HEK293 (cell line): ENCODE results near the gene CETP.
A peak's percentile ranks its signal among the peaks of the same experiment; 100 is the strongest.

ENCODE experiments used
- GFI1B ChIP-seq: fragments of 450-650 bp; formaldehyde crosslinking; IDR thresholded peaks from 2 replicates; pipeline ENCODE4 v1.5.1; 2016; ENCODE audit warnings: missing biosample characterization, missing genetic modification characterization
- GLI2 ChIP-seq: fragments of 450-650 bp; formaldehyde crosslinking; IDR thresholded peaks from 2 replicates; pipeline ENCODE4; 2017; ENCODE audit warnings: missing biosample characterization, missing genetic modification characterization, low read depth, borderline replicate concordance
- KLF16 ChIP-seq: fragments of 450-650 bp; formaldehyde crosslinking; IDR thresholded peaks from 2 replicates; pipeline ENCODE4 v1.5.1; 2017; ENCODE audit warnings: missing biosample characterization, missing genetic modification characterization
- KLF7 ChIP-seq: fragments of 450-650 bp; formaldehyde crosslinking; IDR thresholded peaks from 2 replicates; pipeline ENCODE4 v1.5.1; 2016; ENCODE audit warnings: missing biosample characterization, missing genetic modification characterization, borderline replicate concordance
- PATZ1 ChIP-seq: fragments of 450-650 bp; formaldehyde crosslinking; IDR thresholded peaks from 2 replicates; pipeline ENCODE4 v1.5.1; 2016; ENCODE audit warnings: missing biosample characterization, missing genetic modification characterization
- REST ChIP-seq: fragments of 450-650 bp; formaldehyde crosslinking; IDR thresholded peaks from 2 replicates; pipeline ENCODE4 v1.5.1; 2016; ENCODE audit warnings: missing biosample characterization, missing genetic modification characterization
- ZBTB11 ChIP-seq: fragments of 450-650 bp; formaldehyde crosslinking; conservative IDR thresholded peaks from 2 replicates; pipeline ENCODE4 v1.5.1; 2016; ENCODE audit warnings: low read depth, missing biosample characterization, missing genetic modification characterization
- ZBTB17 ChIP-seq: fragments of 450-650 bp; formaldehyde crosslinking; IDR thresholded peaks from 2 replicates; pipeline ENCODE4 v1.5.1; 2016; ENCODE audit warnings: missing biosample characterization, missing genetic modification characterization
- ZBTB44 ChIP-seq: fragments of 450-650 bp; IDR thresholded peaks from 2 replicates; pipeline ENCODE4 v1.5.1; 2018; ENCODE audit warnings: missing biosample characterization, mild to moderate bottlenecking, missing genetic modification characterization
- ZBTB8A ChIP-seq: fragments of 450-650 bp; formaldehyde crosslinking; IDR thresholded peaks from 2 replicates; pipeline ENCODE4 v1.5.1; 2016; ENCODE audit warnings: missing biosample characterization, missing genetic modification characterization
- ZFHX2 ChIP-seq: fragments of 450-650 bp; formaldehyde crosslinking; conservative IDR thresholded peaks from 2 replicates; pipeline ENCODE4 v1.5.1; 2016; ENCODE audit warnings: missing biosample characterization, missing genetic modification characterization
- ZFP41 ChIP-seq: fragments of 450-650 bp; formaldehyde crosslinking; IDR thresholded peaks from 2 replicates; pipeline ENCODE4 v1.5.1; 2016; ENCODE audit warnings: missing biosample characterization, missing genetic modification characterization, borderline replicate concordance
- ZNF184 ChIP-seq: fragments of 450-650 bp; IDR thresholded peaks from 2 replicates; pipeline ENCODE4 v1.5.1; 2018; ENCODE audit warnings: missing biosample characterization, mild to moderate bottlenecking, missing genetic modification characterization
- ZNF2 ChIP-seq: fragments of 450-650 bp; formaldehyde crosslinking; IDR thresholded peaks from 2 replicates; pipeline ENCODE4 v1.5.1; 2016; ENCODE audit warnings: missing biosample characterization, missing genetic modification characterization
- ZNF223 ChIP-seq: fragments of 450-650 bp; formaldehyde crosslinking; IDR thresholded peaks from 2 replicates; pipeline ENCODE4 v1.5.1; 2016; ENCODE audit warnings: missing biosample characterization, missing genetic modification characterization
- ZNF266 ChIP-seq: fragments of 450-650 bp; formaldehyde crosslinking; IDR thresholded peaks from 2 replicates; pipeline ENCODE4 v1.5.1; 2016; ENCODE audit warnings: missing biosample characterization, missing genetic modification characterization, low read depth
- ZNF394 ChIP-seq: fragments of 450-650 bp; formaldehyde crosslinking; IDR thresholded peaks from 2 replicates; pipeline ENCODE4 v1.5.1; 2016; ENCODE audit warnings: missing biosample characterization, missing genetic modification characterization, mild to moderate bottlenecking, moderate library complexity, borderline replicate concordance
- ZNF433 ChIP-seq: fragments of 450-650 bp; formaldehyde crosslinking; IDR thresholded peaks from 2 replicates; pipeline ENCODE4 v1.5.1; 2016; ENCODE audit warnings: missing biosample characterization, missing genetic modification characterization, low read depth
- ZNF510 ChIP-seq: fragments of 450-650 bp; formaldehyde crosslinking; IDR thresholded peaks from 2 replicates; pipeline ENCODE4 v1.5.1; 2018; ENCODE audit warnings: mild to moderate bottlenecking, missing genetic modification characterization, missing biosample characterization; ENCODE audit not compliant: insufficient replicate concordance
- ZNF529 ChIP-seq: fragments of 450-650 bp; formaldehyde crosslinking; IDR thresholded peaks from 2 replicates; pipeline ENCODE4 v1.5.1; 2017; ENCODE audit warnings: missing genetic modification characterization, missing biosample characterization; ENCODE audit not compliant: insufficient replicate concordance
- ZNF558 ChIP-seq: fragments of 450-650 bp; formaldehyde crosslinking; IDR thresholded peaks from 2 replicates; pipeline ENCODE4 v1.5.1; 2016; ENCODE audit warnings: missing biosample characterization, missing genetic modification characterization
- ZNF623 ChIP-seq: fragments of 450-650 bp; formaldehyde crosslinking; IDR thresholded peaks from 2 replicates; pipeline ENCODE4 v1.5.1; 2016; ENCODE audit warnings: missing biosample characterization, missing genetic modification characterization
- ZNF654 ChIP-seq: fragments of 450-650 bp; formaldehyde crosslinking; IDR thresholded peaks from 2 replicates; pipeline ENCODE4 v1.5.1; 2016; ENCODE audit warnings: low read depth, missing biosample characterization, missing genetic modification characterization
- ZNF777 ChIP-seq: fragments of 450-650 bp; formaldehyde crosslinking; IDR thresholded peaks from 2 replicates; pipeline ENCODE4 v1.5.1; 2017; ENCODE audit warnings: missing biosample characterization, missing genetic modification characterization, borderline replicate concordance
- ZNF830 ChIP-seq: fragments of 450-650 bp; IDR thresholded peaks from 2 replicates; pipeline ENCODE4 v1.5.0; 2018; ENCODE audit warnings: missing biosample characterization, missing genetic modification characterization, low read depth, mild to moderate bottlenecking, moderate library complexity
- ZNF843 ChIP-seq: fragments of 450-650 bp; formaldehyde crosslinking; IDR thresholded peaks from 2 replicates; pipeline ENCODE4 v1.5.1; 2016; ENCODE audit warnings: missing biosample characterization, missing genetic modification characterization
- ZSCAN5A ChIP-seq: fragments of 450-650 bp; formaldehyde crosslinking; IDR thresholded peaks from 2 replicates; pipeline ENCODE4 v1.5.1; 2016; ENCODE audit warnings: missing biosample characterization, missing genetic modification characterization

The CETP gene

GRCh38 chr16:56931892-56932720 is 29.6 kb upstream of the CETP start, which contains the start of gene HERPUD1 (continued):
- peak; percentile 26; the same call in 1 of the 2 replicates for TF ChIP-seq ZNF2 (tag by site-specific recombination)
- peak; percentile 37; the same call in 1 of the 2 replicates for TF ChIP-seq ZNF394 (tag by site-specific recombination)
- no peak for TF ChIP-seq ZNF558 (tag by site-specific recombination)
- TF ChIP-seq ZNF830 (tag by site-specific recombination), result no peak
- TF ChIP-seq ZBTB44, result no peak; the same call in 1 of the 2 replicates
- TF ChIP-seq ZFP41 (tag by site-specific recombination), result peak; percentile 71; the same call in 1 of the 2 replicates
- TF ChIP-seq ZBTB11 (tag by site-specific recombination), result no peak
- peak; percentile 22; the same call in 1 of the 2 replicates for TF ChIP-seq ZNF843 (tag by site-specific recombination)
- peak; percentile 41; the same call in 1 of the 2 replicates for TF ChIP-seq ZSCAN5A (tag by site-specific recombination)
- TF ChIP-seq ZFHX2 (tag by site-specific recombination), result peak; percentile 70
- no peak for TF ChIP-seq ZNF623
- peak; percentile 60; the same call in 1 of the 2 replicates for TF ChIP-seq KLF16 (tag by site-specific recombination)
- TF ChIP-seq ZNF510, result no peak
- no peak for TF ChIP-seq GLI2
- TF ChIP-seq ZNF529, result no peak
- TF ChIP-seq GFI1B (tag by site-specific recombination), result peak; percentile 73; the same call in 1 of the 2 replicates
- no peak for TF ChIP-seq ZNF266 (tag by site-specific recombination)
- TF ChIP-seq ZBTB17 (tag by site-specific recombination), result peak; percentile 60
- no peak for TF ChIP-seq ZNF223
- TF ChIP-seq KLF7 (tag by site-specific recombination), result no peak
- no peak for TF ChIP-seq ZNF433 (tag by site-specific recombination)
- TF ChIP-seq PATZ1, result peak; percentile 87
- no peak for TF ChIP-seq REST (tag by site-specific recombination)
- no peak for TF ChIP-seq ZNF184 (tag by site-specific recombination)
- TF ChIP-seq ZNF777 (tag by site-specific recombination), result peak; percentile 82; the same call in 1 of the 2 replicates
- no peak for TF ChIP-seq ZNF654
- peak; percentile 86 for TF ChIP-seq ZBTB8A (tag by site-specific recombination)
